Lower leg skin (tissue), 4 donors: ENCODE measurements around the gene RPLP2. TPM values are rescaled to one million over a fixed set of nuclear protein-coding genes. Genes with fewer than 3 reads are reported as not detected.

Experiments
- DNase-seq, 2 donors: peaks; one replicate each; pipeline ENCODE4 v3.0.0-alpha.2; 2019; ENCODE audit warnings: low spot score in 2 of 2
- H3K4me3 ChIP-seq: fragments of 200-600 bp; sonication (generic); 2 replicates; pipeline ENCODE4 v1.5.1; 2017; ENCODE audit warnings: mild to moderate bottlenecking, low read depth; ENCODE audit not compliant: poor library complexity, severe bottlenecking
- POLR2A ChIP-seq, 2 donors: fragments of 450-650 bp; IDR thresholded peaks; one replicate each; pipeline ENCODE4 v1.6.1; 2016 to 2017; ENCODE audit warnings: antibody characterized with exemption in 2 of 2, mild to moderate bottlenecking in 1 of 2, moderate library complexity in 1 of 2
- WGBS, 2 donors: methylation state at CpG; one replicate each; pipeline ENCODE4 v1.1.5; 2018; 5-methylcytosine and 5-hydroxymethylcytosine counted together
- intact Hi-C: fragments of 100-400 bp; cut with DNase I; formaldehyde crosslinking; loops from one replicate; pipeline ENCODE4 v1.15.0; 2023; ENCODE audit warnings: low total_unique reads
- total RNA-seq, 4 donors: library from RNA; depleted of rRNA; stranded (reverse); fragments of >200 nt; gene quantifications; one replicate each; pipeline ENCODE4 v1.1.0, GENCODE V29; 2016
- TF ChIP-seq, protein P1 (sequence below), 3 donors: fragments of 450-650 bp; IDR thresholded peaks; one replicate each; pipeline ENCODE4 v1.5.1; 2016; ENCODE audit warnings: antibody characterized with exemption in 3 of 3, mild to moderate bottlenecking in 3 of 3, moderate library complexity in 2 of 3

The RPLP2 gene
- total RNA-seq, 4 donors from 2014 or later: 479 to 1,471 (median 745) TPM

DNA sequence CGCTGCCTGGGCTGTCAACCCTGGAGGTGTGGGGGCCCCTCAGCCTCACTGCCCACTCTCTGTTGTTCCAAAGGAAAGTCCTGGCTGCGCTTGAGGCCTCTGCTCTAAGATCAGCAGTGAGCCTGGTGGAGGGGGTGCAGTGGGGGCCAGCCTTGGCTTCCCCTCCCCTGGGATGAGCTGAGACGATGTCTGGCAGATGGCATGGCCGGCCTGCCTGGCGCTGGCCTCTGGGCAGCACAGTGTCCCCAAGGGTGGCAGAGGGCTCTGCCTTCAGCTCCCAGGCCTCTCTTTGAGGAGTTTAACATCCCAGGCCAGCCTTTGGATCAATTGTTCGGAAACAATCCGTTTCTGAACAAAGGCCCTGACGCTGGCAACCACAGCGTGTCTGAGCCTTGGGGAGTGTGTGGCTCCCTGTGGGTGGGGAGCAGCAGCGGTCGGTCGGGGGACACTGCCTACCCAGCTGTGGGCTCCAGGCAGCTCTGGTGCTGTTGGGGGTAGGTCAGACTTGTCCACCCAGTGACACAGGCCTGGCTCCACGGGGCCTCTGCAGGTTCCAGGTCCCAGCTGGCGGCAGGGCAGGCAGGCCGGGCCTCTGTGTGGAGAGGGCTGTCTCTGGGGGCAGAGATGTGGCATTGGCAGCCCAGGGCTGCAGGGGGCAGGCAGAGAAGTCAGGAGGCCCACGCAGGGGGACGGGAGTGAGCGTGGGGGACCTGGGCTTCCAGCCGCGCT is 45.0 kb downstream of the RPLP2 start:
- intact Hi-C loops: no loop called here
- 77 to 84% methylated on average over 14 to 18 of the region's 20 CpGs for WGBS, 2 donors
- no peak overlapping the region for H3K4me3 ChIP-seq
- DNase-seq: no peak
- TF ChIP-seq POLR2A (IDR thresholded peaks at IDR 0.05): no peak
- TF ChIP-seq, protein P1, sequence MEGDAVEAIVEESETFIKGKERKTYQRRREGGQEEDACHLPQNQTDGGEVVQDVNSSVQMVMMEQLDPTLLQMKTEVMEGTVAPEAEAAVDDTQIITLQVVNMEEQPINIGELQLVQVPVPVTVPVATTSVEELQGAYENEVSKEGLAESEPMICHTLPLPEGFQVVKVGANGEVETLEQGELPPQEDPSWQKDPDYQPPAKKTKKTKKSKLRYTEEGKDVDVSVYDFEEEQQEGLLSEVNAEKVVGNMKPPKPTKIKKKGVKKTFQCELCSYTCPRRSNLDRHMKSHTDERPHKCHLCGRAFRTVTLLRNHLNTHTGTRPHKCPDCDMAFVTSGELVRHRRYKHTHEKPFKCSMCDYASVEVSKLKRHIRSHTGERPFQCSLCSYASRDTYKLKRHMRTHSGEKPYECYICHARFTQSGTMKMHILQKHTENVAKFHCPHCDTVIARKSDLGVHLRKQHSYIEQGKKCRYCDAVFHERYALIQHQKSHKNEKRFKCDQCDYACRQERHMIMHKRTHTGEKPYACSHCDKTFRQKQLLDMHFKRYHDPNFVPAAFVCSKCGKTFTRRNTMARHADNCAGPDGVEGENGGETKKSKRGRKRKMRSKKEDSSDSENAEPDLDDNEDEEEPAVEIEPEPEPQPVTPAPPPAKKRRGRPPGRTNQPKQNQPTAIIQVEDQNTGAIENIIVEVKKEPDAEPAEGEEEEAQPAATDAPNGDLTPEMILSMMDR (IDR thresholded peaks at IDR 0.05): no peak

DNA sequence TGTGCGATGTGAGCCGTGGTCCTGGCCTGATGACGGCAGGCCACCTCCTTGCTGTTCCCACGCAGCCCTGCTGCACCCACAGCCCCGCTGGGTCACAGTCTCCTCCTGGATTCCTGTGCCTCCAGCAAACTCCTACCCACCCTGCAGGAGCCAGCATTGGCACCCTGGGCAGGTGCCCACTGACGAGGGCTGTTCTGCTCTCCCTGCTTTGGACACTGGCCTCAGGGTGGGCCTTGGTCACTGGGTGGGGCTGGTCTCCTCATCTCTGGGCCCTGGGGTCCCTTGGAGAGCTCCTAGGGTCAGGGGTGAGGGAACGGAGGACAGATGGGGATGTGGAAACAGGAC is 45.5 kb downstream of the RPLP2 start:
- H3K4me3 ChIP-seq: no peak overlapping the region
- TF ChIP-seq POLR2A (IDR thresholded peaks at IDR 0.05): no peak
- TF ChIP-seq, protein P1 (IDR thresholded peaks at IDR 0.05): no peak
- intact Hi-C loops: no loop called here
- 81 to 89% methylated on average over 7 of the region's 7 CpGs for WGBS, 2 donors
- no peak for DNase-seq

DNA sequence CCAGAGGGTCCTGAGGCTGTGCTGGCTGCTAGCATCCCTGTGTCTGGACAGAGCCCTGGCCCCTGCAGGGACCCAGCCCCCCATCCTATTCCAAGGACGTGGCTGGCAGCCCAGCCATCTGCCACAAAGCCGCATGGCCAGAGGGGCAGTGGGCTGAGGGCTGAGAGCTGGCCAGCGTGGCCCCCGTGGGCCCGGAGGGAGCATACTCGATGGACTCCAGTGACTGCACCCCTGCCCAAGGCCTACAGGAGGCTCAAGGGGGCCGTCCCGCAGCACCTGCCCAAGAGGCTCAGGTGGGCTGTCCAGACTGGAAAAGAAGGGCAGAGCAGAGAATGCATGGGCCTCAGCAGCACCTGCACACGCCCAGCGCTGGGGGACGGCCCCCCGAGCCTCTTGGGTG is 46.0 kb downstream of the RPLP2 start:
- DNase-seq: no peak
- intact Hi-C loops: no loop called here
- 84 to 90% methylated on average over 4 to 12 of the region's 12 CpGs for WGBS, 2 donors
- TF ChIP-seq POLR2A (IDR thresholded peaks at IDR 0.05): no peak
- TF ChIP-seq, protein P1 (IDR thresholded peaks at IDR 0.05): no peak
- no peak overlapping the region for H3K4me3 ChIP-seq

DNA sequence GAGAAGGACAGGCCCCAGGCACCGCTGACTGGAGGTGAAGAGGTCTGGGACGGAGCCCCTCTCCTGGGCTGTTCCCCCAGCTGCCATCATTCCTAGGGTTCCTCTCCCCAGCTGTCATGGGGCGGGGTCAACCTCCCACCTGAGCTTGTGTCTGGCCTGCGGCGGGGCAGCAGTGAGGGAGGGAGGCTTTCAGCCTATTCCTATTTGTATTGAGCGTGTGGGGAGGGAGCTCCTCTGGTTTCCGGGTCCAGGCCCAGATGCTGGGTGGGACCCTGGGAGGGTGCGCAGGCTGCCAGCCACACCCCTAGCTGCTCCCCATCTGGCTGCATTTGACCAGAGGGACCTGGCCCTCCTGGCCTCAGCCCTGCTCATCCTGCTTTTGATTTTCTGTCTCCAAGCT is 46.6 kb downstream of the RPLP2 start:
- TF ChIP-seq, protein P1 (IDR thresholded peaks at IDR 0.05): no peak
- no peak for TF ChIP-seq POLR2A (IDR thresholded peaks at IDR 0.05)
- 58 to 85% methylated on average over 4 to 6 of the region's 8 CpGs for WGBS, 2 donors
- intact Hi-C loops: no loop called here
- no peak overlapping the region for H3K4me3 ChIP-seq
- no peak for DNase-seq

DNA sequence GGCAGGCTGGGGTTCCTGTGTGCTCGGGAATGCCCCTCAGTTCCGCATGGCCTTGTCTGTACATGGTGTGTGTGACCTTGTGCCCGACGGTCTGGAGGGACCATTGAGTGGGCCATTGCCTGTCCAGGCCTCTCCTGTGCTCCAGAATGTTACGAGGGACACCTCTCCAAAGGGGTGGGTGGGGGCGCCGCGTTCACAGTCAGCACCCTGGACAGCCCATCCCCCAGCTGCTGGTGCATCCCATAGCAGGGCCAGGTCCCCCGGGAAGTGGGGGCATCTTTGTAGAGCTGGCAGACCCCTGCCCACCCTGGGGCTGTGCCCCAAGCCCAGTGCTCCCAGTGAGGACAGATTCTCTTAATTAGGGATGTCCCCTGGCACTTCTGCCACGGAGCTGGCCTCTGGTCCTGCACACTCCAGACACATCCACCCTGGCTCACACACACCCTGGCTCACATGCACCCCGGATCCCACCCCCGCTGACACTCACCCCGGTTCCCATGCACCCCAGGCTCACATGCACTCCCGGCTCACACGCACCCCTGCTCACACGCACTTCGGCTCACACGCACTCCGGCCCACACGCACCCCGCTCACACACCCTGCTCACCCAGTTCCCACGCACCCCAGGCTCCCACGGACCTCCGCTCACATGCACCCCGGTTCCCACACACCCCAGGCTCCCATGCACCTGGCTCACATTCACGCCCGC is 48.4 kb downstream of the RPLP2 start:
- DNase-seq: no peak
- 82 to 84% methylated on average over 18 to 27 of the region's 27 CpGs for WGBS, 2 donors
- no peak overlapping the region for H3K4me3 ChIP-seq
- no peak for TF ChIP-seq POLR2A (IDR thresholded peaks at IDR 0.05)
- TF ChIP-seq, protein P1 (IDR thresholded peaks at IDR 0.05): no peak
- intact Hi-C loops: no loop called here
